Measurements from ENCODE around the gene MAP3K5.

The MAP3K5 gene

DNA sequence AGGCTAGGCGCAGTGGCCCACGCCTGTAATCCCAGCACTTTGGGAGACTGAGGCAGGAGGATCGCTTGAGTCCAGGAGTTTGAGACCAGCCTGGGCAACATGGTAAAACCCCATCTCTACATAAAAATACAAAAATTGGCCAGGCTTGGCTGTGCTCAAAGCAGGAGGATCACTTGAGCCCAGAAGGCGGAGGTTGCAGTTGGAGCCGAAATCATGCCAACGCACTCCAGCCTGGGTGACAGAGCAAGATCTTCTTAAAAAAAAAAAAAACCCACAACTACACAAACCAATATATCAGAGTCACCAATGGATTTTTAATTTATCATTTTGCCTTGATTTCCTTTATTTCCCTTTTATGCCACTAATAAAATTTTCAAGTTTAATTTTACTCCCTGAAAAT lies 9.3 kb downstream of the MAP3K5 start:
- H3K36me3 ChIP-seq (ENCODE audit: insufficient read depth, low read length): peaks cover 12% of the 10 kb centered on the region; the same call in 1 of the 2 replicates
- no peak overlapping the region for H2AFZ ChIP-seq (ENCODE audit: low read length)
- no peak overlapping the region for H3K4me2 ChIP-seq (ENCODE audit: low read length)
- H3F3A ChIP-seq (ENCODE audit: insufficient read depth, low read length): no peaks in the 10 kb centered on the region
- no peaks in the 10 kb centered on the region for H3K9me3 ChIP-seq (ENCODE audit: low read length)
- H3K27me3 ChIP-seq (ENCODE audit: insufficient read depth, low read length): no peaks in the 10 kb centered on the region
- H3K9me2 ChIP-seq (ENCODE audit: low read depth, low read length): no peaks in the 10 kb centered on the region
- peaks cover 34% of the 10 kb centered on the region for H3K79me2 ChIP-seq (ENCODE audit: insufficient read depth, low read length)
- H3K4me3 ChIP-seq (ENCODE audit: low read depth, low read length, poor library complexity, severe bottlenecking): no peak overlapping the region
- no peak overlapping the region for H3K9ac ChIP-seq (ENCODE audit: low read length)
- H3K27ac ChIP-seq (ENCODE audit: low read depth, low read length, poor library complexity, severe bottlenecking): peak overlapping the region; percentile 81
- peaks cover 46% of the 10 kb centered on the region for H3K4me1 ChIP-seq (ENCODE audit: insufficient read depth, low read length, severe bottlenecking)
- no peak for TF ChIP-seq EZH2 (IDR thresholded peaks at IDR 0.05; ENCODE audit: borderline replicate concordance, low read length)
- TF ChIP-seq, protein P1, sequence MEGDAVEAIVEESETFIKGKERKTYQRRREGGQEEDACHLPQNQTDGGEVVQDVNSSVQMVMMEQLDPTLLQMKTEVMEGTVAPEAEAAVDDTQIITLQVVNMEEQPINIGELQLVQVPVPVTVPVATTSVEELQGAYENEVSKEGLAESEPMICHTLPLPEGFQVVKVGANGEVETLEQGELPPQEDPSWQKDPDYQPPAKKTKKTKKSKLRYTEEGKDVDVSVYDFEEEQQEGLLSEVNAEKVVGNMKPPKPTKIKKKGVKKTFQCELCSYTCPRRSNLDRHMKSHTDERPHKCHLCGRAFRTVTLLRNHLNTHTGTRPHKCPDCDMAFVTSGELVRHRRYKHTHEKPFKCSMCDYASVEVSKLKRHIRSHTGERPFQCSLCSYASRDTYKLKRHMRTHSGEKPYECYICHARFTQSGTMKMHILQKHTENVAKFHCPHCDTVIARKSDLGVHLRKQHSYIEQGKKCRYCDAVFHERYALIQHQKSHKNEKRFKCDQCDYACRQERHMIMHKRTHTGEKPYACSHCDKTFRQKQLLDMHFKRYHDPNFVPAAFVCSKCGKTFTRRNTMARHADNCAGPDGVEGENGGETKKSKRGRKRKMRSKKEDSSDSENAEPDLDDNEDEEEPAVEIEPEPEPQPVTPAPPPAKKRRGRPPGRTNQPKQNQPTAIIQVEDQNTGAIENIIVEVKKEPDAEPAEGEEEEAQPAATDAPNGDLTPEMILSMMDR (IDR thresholded peaks at IDR 0.05; ENCODE audit: low read length): no peak
- no peaks in the 10 kb centered on the region for H4K20me1 ChIP-seq (ENCODE audit: insufficient read depth, low read length)

DNA sequence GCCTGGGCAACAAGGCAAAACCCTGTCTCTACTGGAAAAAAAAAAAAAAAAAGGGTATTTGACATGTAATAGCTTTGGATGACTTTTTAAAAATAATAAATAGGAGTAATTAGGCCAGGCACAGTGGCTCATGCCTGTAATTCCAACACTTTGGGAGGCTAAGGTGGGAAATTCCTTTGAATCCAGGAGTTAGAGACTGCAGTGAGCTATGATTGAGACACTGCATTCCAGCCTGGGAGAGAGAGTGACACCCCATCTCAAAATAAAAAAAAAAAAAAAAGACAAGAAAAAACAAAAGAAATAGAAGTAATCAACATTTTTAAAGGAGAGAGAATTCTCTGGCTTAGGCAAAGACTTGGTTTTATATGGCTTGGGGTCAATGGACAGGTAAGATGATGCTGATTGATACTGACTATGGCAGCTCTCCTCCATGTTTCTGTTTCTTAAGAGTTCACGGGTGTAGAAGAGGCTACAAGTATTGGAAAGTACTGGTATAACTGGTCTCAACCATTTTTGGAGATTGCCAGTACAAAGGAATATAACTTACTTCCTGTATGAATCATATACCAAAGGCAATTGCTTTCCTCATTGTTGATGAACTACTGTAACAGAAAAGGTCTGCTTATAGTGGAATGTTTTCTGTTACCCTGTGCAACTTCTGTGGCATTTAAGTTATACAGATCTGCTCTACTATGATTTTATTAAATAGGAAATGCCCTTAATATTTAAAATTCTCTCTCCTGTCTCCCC lies 10.1 kb downstream of the MAP3K5 start:
- no peak overlapping the region for H2AFZ ChIP-seq (ENCODE audit: low read length)
- H3K79me2 ChIP-seq (ENCODE audit: insufficient read depth, low read length): peaks cover 29% of the 10 kb centered on the region
- no peaks in the 10 kb centered on the region for H3K27me3 ChIP-seq (ENCODE audit: insufficient read depth, low read length)
- no peaks in the 10 kb centered on the region for H3K9me2 ChIP-seq (ENCODE audit: low read depth, low read length)
- peaks cover 3% of the 10 kb centered on the region; the same call in 1 of the 2 replicates for H3K36me3 ChIP-seq (ENCODE audit: insufficient read depth, low read length)
- H4K20me1 ChIP-seq (ENCODE audit: insufficient read depth, low read length): no peaks in the 10 kb centered on the region
- peak overlapping the region; percentile 19 for H3K27ac ChIP-seq (ENCODE audit: low read depth, low read length, poor library complexity, severe bottlenecking)
- H3K4me2 ChIP-seq (ENCODE audit: low read length): no peak overlapping the region
- H3K4me1 ChIP-seq (ENCODE audit: insufficient read depth, low read length, severe bottlenecking): peaks cover 39% of the 10 kb centered on the region
- H3K4me3 ChIP-seq (ENCODE audit: low read depth, low read length, poor library complexity, severe bottlenecking): no peak overlapping the region
- H3K9me3 ChIP-seq (ENCODE audit: low read length): no peaks in the 10 kb centered on the region
- H3K9ac ChIP-seq (ENCODE audit: low read length): no peak overlapping the region
- H3F3A ChIP-seq (ENCODE audit: insufficient read depth, low read length): no peaks in the 10 kb centered on the region
- no peak for TF ChIP-seq EZH2 (IDR thresholded peaks at IDR 0.05; ENCODE audit: borderline replicate concordance, low read length)
- TF ChIP-seq, protein P1 (IDR thresholded peaks at IDR 0.05; ENCODE audit: low read length): no peak

DNA sequence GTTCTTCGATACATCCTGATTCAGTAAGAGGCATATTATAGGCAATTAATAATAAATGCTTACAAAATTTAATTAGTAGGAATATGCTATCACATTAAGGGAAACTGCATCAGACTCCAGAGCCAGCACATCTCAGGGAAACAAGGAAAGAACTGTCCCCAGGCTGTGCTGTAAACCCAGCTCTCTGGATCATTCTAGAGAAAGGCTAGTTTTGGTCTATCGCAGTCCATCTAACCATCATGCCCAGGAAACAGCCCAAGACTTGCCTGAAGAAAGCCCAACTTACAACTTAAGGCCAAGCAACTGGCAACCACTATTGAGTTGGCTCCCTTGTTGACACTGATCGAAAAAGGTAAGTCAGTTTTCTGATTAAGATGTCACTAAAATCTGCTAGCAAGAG lies 11.3 kb downstream of the MAP3K5 start:
- no peaks in the 10 kb centered on the region for H3K9me3 ChIP-seq (ENCODE audit: low read length)
- H3K4me3 ChIP-seq (ENCODE audit: low read depth, low read length, poor library complexity, severe bottlenecking): no peak overlapping the region
- no peaks in the 10 kb centered on the region for H3K27me3 ChIP-seq (ENCODE audit: insufficient read depth, low read length)
- no peak overlapping the region for H3K9ac ChIP-seq (ENCODE audit: low read length)
- TF ChIP-seq EZH2 (IDR thresholded peaks at IDR 0.05; ENCODE audit: borderline replicate concordance, low read length): no peak
- TF ChIP-seq, protein P1 (IDR thresholded peaks at IDR 0.05; ENCODE audit: low read length): no peak
- H3K79me2 ChIP-seq (ENCODE audit: insufficient read depth, low read length): peaks cover 19% of the 10 kb centered on the region
- H3K27ac ChIP-seq (ENCODE audit: low read depth, low read length, poor library complexity, severe bottlenecking): no peak overlapping the region
- H3K9me2 ChIP-seq (ENCODE audit: low read depth, low read length): no peaks in the 10 kb centered on the region
- H3K4me1 ChIP-seq (ENCODE audit: insufficient read depth, low read length, severe bottlenecking): peaks cover 28% of the 10 kb centered on the region
- H3F3A ChIP-seq (ENCODE audit: insufficient read depth, low read length): no peaks in the 10 kb centered on the region
- H4K20me1 ChIP-seq (ENCODE audit: insufficient read depth, low read length): no peaks in the 10 kb centered on the region
- H2AFZ ChIP-seq (ENCODE audit: low read length): no peak overlapping the region
- H3K36me3 ChIP-seq (ENCODE audit: insufficient read depth, low read length): peaks cover 3% of the 10 kb centered on the region; the same call in 1 of the 2 replicates
- no peak overlapping the region for H3K4me2 ChIP-seq (ENCODE audit: low read length)

All from OCI-LY1 (cell line).